Stimulated activated CD4-positive, alpha-beta T cell treated with anti-CD3 and anti-CD28 coated beads, Interleukin-2, amount 100 ng/mL, for 4 hours (primary cell): Measurements from ENCODE around the gene KLHL35.
"Not testable (repeated sequence)": the region's sequence is repeated elsewhere in the genome, so short reads cannot be mapped to it uniquely, and the experiment has no call there.

Experiments
- DNase-seq: peaks from one replicate; pipeline ENCODE4 v3.0.0-alpha.2; 2020; ENCODE audit warnings: low read depth

Gene KLHL35

GRCh38 chr11:75389925-75390324 lies 43.1 kb downstream of the KLHL35 start:
- DNase-seq = no peak

GRCh38 chr11:75389276-75389605 lies 43.8 kb downstream of the KLHL35 start:
- no peak for DNase-seq

GRCh38 chr11:75388386-75389275 lies 44.4 kb downstream of the KLHL35 start:
- peak; percentile 45 for DNase-seq

DNA sequence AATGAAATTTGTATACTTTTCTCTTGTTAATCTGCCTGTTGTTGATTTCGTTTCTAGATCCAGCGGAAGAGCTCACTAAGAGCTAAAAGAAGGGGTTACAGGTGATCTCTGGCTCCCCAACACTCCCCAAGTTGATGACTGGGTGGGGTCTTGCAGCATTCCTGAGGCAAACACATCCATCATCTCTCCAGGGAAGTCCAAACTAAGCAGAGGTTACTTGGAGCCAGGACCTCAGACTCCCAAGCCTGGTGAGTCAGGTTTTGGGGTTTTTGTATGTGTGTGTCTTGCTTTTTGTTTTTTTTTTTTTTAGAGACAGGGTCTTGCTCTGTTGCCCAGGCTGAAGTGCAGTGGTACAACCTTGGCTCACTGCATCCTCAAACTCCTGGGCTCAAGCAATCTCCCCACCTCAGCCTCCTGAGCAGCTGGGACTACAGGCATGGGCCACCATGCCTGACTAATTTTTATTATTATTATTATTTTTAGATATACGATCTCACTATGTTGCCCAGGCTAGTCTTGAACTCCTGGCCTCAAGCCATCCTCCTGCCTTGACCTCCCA lies 45.2 kb downstream of the KLHL35 start:
- no peak for DNase-seq

- no peak for DNase-seq
These were observed 45.9 kb downstream of the KLHL35 start for GRCh38 chr11:75386942-75387630.

DNA sequence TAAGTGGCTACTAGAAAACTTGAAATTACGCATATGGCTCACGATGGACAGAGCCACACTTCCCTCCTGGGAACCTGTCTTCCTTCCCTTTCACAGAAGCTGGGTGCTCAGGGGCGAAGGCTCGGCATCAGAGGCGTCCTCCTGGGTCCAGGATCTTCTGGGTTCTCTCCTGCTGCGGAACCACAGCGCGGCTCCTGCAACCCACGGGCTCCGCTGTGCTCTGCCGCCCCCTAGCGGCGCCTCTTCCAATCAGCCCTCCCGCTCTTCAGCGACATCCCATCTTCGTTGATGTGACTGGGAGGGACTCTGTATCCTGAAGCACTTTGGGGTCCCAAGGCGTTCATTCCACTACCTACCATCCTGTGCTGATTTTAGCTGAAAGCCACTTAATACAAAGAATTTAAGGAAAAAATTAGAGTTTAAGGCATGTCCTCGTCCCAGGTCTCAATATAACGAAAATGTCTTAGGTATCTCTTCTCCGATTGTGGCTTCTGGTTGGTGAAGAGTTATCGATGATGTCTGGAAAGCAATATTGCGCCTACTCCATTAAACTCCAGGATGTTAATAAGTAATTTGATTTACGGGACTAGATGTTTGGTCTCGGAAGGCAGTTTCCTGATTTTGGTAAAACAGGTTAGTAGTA lies 48.4 kb downstream of the KLHL35 start:
- peak; percentile 68 for DNase-seq

GRCh38 chr11:75383246-75383645 lies 49.8 kb downstream of the KLHL35 start:
- DNase-seq = no peak

DNA sequence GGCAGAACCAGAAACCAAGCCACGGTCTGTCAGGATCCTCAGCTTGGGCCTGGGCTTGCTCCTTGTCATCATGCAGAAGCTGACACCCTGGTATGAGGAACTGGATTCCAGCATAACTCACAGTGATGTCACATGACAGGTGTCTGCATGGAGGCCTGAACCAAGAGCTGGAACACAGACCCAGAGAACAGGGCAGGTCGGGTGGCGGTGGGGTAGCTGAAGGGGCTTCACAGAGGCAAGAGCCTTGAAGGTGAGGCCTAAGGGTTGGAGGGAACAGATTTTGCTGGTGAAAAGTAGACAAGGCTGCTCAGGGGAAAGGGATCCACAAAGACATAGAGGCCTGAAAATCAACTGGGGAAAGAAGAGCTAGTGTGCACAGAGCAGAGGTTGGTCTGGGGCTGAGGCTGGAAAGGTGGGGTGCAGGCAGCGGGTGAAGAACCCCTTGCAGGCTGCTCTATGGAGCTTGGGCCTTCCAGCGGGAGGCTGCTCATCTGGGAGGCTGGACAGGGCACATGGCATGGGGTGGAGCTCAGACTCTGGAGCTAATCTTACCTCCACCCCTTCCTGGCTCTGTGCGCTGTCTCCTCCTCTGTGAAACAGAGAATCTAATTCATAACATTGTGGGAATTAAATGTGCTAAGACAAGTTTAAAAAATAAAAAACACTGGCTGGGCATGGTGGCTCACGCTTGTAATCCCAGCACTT lies 52.1 kb downstream of the KLHL35 start:
- DNase-seq = no peak

DNA sequence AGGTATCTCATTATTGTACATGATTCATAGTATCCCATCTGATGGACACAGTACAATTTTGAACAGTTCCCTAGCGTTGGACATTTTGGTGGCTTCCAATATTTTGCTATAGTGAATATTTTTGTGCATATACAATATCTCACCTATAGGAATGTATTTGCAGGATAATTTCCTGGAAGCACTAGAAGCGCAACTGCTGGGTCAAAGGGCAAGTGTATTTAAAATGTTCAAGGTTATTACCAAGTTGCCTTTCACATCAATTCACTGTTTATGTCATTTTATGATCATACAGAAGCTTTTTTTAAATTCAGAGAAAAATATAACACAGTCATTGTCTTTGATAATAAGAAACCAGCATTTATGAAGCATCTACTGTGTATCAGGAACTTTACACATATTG lies 52.8 kb downstream of the KLHL35 start:
- DNase-seq = no peak

DNA sequence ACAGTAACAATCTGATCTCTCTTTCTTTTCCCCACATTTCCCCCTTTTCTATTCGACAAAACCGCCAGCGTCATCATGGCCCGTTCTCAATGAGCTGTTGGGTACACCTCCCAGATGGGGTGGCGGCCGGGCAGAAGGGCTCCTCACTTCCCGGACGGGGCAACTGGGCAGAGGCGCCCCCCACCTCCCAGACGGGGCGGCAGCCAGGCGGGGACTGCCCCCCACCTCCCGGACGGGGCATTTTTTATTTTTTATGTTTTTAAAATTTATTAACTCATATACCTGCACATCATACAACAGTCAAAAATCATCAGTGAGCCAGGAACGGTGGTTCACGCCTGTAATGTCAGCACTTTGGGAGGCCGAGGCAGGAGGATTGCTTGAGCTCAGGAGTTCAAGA lies 54.2 kb downstream of the KLHL35 start:
- DNase-seq = not testable (repeated sequence)

GRCh38 chr11:75376175-75376574 lies 56.8 kb downstream of the KLHL35 start:
- no peak for DNase-seq

- DNase-seq = no peak
These were observed 57.4 kb downstream of the KLHL35 start for GRCh38 chr11:75375626-75376025.

DNA sequence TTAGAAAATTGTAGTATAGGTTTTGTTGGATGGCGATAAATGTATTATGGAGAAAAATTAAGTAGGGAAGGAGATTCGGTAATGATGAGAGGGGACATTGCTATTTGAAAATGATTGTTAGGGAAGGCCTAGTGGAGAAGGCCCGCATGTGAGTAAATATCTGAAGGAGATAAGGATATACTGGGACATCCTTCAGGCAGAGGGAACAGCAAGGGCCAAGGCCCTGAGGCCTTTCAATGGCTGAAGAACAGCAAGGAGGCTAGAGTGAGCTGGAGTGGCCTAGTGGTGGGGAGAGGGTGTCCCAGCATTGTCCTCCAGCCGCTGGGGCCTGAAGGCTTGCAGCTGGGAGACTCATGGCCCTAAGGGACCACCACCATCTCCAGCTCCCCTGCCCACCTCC lies 58.4 kb downstream of the KLHL35 start:
- DNase-seq = no peak

- no peak for DNase-seq
These were observed 59.8 kb downstream of the KLHL35 start for GRCh38 chr11:75373201-75373600.
